Endothelial cell of umbilical vein (primary cell): ENCODE data around the gene TIMM10B. TPM values are rescaled to one million over a fixed set of nuclear protein-coding genes. Genes with fewer than 3 reads are reported as not detected.

Experiments
- BruUV-seq: library from RNA; stranded (reverse); fragments of 400-500 nt; replicated peaks from 2 replicates; lab custom pipeline; 2021; lab: Mats Ljungman, UMichigan
- CTCF ChIA-PET: fragments of 300-600, 350-600 bp; sonication (Branson Sonifier 250); formaldehyde crosslinking; loops from one replicate; lab custom pipeline; 2021; ENCODE audit warnings: antibody characterized with exemption, inconsistent platforms; lab: Charles Lee
- POLR2A ChIA-PET: fragments of 300-600, 350-600 bp; sonication (Branson Sonifier 250); formaldehyde crosslinking; loops from one replicate; lab custom pipeline; 2021; ENCODE audit warnings: antibody characterized with exemption, inconsistent platforms; lab: Charles Lee
- DNase-seq: peaks from one replicate; pipeline ENCODE4 v3.0.0-alpha.2; 2011; ENCODE audit warnings: low read depth, low spot score
- FAIRE-seq: peaks from 2 replicates; lab custom pipeline; 2011; peaks lifted over from hg19 to GRCh38; lab: Jason Lieb, UNC
- H2AFZ ChIP-seq: 2 replicates; pipeline ENCODE4 v1.6.0; 2012; ENCODE audit warnings: low read depth, low read length, control low read depth, inconsistent platforms
- H3K27ac ChIP-seq: 2 replicates; pipeline ENCODE4 v1.5.1; 2011; ENCODE audit warnings: low read depth, mild to moderate bottlenecking, control low read depth, low read length, moderate library complexity; ENCODE audit not compliant: insufficient read depth
- H3K27me3 ChIP-seq, 2 experiments: 2 replicates each; pipeline versions ENCODE4 v1.6.0 to v1.6.1; 2011; ENCODE audit warnings: low read length in 2 of 2, mixed read lengths in 1 of 2; ENCODE audit not compliant: control insufficient read depth in 2 of 2, insufficient read depth in 2 of 2
- H3K36me3 ChIP-seq, 2 experiments: 2 replicates in 1 of 2; 3 replicates in 1 of 2; pipeline ENCODE4 v1.5.1; 2011; ENCODE audit warnings: low read length in 2 of 2, mild to moderate bottlenecking in 1 of 2, moderate library complexity in 1 of 2; ENCODE audit not compliant: control insufficient read depth in 2 of 2, insufficient read depth in 2 of 2; ENCODE audit errors: extremely low read depth in 1 of 2
- H3K4me1 ChIP-seq: 3 replicates; pipeline ENCODE4 v1.5.1; 2011; ENCODE audit warnings: mild to moderate bottlenecking, low read length; ENCODE audit not compliant: control insufficient read depth, insufficient read depth; ENCODE audit errors: extremely low read depth
- H3K4me2 ChIP-seq: 2 replicates; pipeline ENCODE4 v1.6.1; 2011; ENCODE audit warnings: low read length, control low read depth, mixed read lengths; ENCODE audit not compliant: insufficient read depth
- H3K4me3 ChIP-seq, 3 experiments: fragments of 200-600 bp in 1 of 3; sonication (generic), shearing (Covaris generic) in 1 of 3; replicated peaks in 1 of 3; 2 replicates each; pipeline ENCODE4 v1.5.1; 2011 to 2016; ENCODE audit warnings: control low read depth in 3 of 3, low read length in 3 of 3, mild to moderate bottlenecking in 2 of 3, inconsistent platforms in 1 of 3, low read depth in 1 of 3, moderate library complexity in 1 of 3; ENCODE audit not compliant: insufficient read depth in 1 of 3
- H3K79me2 ChIP-seq: 2 replicates; pipeline ENCODE4 v1.6.0; 2012; ENCODE audit warnings: low read length, inconsistent platforms; ENCODE audit not compliant: control insufficient read depth, insufficient read depth
- H3K9ac ChIP-seq: replicated peaks from 2 replicates; pipeline ENCODE3; 2011; ENCODE audit warnings: low read length, control low read depth; ENCODE audit not compliant: insufficient read depth; ENCODE audit errors: extremely low read depth
- H3K9me1 ChIP-seq: replicated peaks from 3 replicates; pipeline ENCODE4 v1.6.0; 2011; ENCODE audit warnings: mild to moderate bottlenecking, low read length; ENCODE audit not compliant: control insufficient read depth, insufficient read depth; ENCODE audit errors: extremely low read depth
- H3K9me3 ChIP-seq: replicated peaks from 2 replicates; pipeline ENCODE4 v1.5.1; 2012; ENCODE audit warnings: low read length, inconsistent platforms; ENCODE audit not compliant: control insufficient read depth, insufficient read depth
- H4K20me1 ChIP-seq: replicated peaks from 2 replicates; pipeline ENCODE3; 2011; ENCODE audit warnings: mild to moderate bottlenecking, low read length; ENCODE audit not compliant: control insufficient read depth, insufficient read depth; ENCODE audit errors: extremely low read depth
- CTCF ChIP-seq, 2 donors: IDR thresholded peaks; 1 replicate in 1 of 2; 2 replicates in 1 of 2; pipeline ENCODE4 v1.5.1; 2011; ENCODE audit warnings: low read length in 2 of 2, mild to moderate bottlenecking in 2 of 2, moderate library complexity in 2 of 2, control low read depth in 1 of 2, inconsistent platforms in 1 of 2, low read depth in 1 of 2; ENCODE audit not compliant: insufficient read depth in 1 of 2; ENCODE audit errors: extremely low read depth in 1 of 2
- EZH2 ChIP-seq: IDR thresholded peaks from 2 replicates; pipeline ENCODE4 v1.6.1; 2012; ENCODE audit warnings: borderline replicate concordance, low read depth, mild to moderate bottlenecking, moderate library complexity, low read length, inconsistent platforms; ENCODE audit not compliant: severe bottlenecking
- FOS ChIP-seq: IDR thresholded peaks from 2 replicates; pipeline ENCODE4 v1.6.1; 2011; ENCODE audit warnings: mild to moderate bottlenecking, low read length, moderate library complexity, borderline replicate concordance; ENCODE audit not compliant: insufficient read depth
- GATA2 ChIP-seq: IDR thresholded peaks from 2 replicates; pipeline ENCODE4 v1.7.0; 2011; ENCODE audit warnings: low read depth, mild to moderate bottlenecking, moderate library complexity, mixed read lengths, low read length; ENCODE audit not compliant: insufficient read length, insufficient read depth
- JUN ChIP-seq: IDR thresholded peaks from 2 replicates; pipeline ENCODE4 v1.6.1; 2011; ENCODE audit warnings: borderline replicate concordance, low read depth; ENCODE audit not compliant: insufficient read length, insufficient read depth
- MAX ChIP-seq: IDR thresholded peaks from 2 replicates; pipeline ENCODE4 v1.6.1; 2011; ENCODE audit not compliant: insufficient read depth, insufficient read length
- MYC ChIP-seq: IDR thresholded peaks from one replicate; pipeline ENCODE4 v1.6.1; 2011; ENCODE audit warnings: mild to moderate bottlenecking, low read depth, low read length
- POLR2A ChIP-seq: IDR thresholded peaks from 2 replicates; pipeline ENCODE4 v1.6.1; 2012; ENCODE audit warnings: low read depth, mild to moderate bottlenecking, control low read depth, low read length
- POLR2AphosphoS5 ChIP-seq: IDR thresholded peaks from 2 replicates; pipeline ENCODE4 v1.6.1; 2012; ENCODE audit warnings: low read depth, mild to moderate bottlenecking, control low read depth, low read length, moderate library complexity; ENCODE audit not compliant: insufficient read depth
- dilution Hi-C: fragments of 300-500 bp; cut with MboI; formaldehyde crosslinking; loops from one replicate; pipeline ENCODE4 v1.15.0; 2019; ENCODE audit warnings: low sequenced_read_pairs; ENCODE audit not compliant: extremely low pct_ligation_motif_present
- intact Hi-C: fragments of 100-400 bp; cut with micrococcal nuclease; formaldehyde crosslinking; loops from one replicate; pipeline ENCODE4 v1.10.0; 2022
- polyA plus RNA-seq, 4 experiments: library from polyadenylated mRNA; depleted of rRNA in 3 of 4; stranded (reverse) in 3 of 4; unstranded in 1 of 4; fragments of >200 nt; gene quantifications; 2 replicates each; pipeline versions ENCODE4 v1.2.1 to v1.2.3, GENCODE V29; 2011 to 2012; ENCODE audit warnings: missing spikeins in 1 of 4
- total RNA-seq: library from RNA; stranded (reverse); gene quantifications from 2 replicates; pipeline ENCODE4 v1.2.3, GENCODE V29; 2021

Gene TIMM10B
- total and polyA plus RNA-seq, 2 donors (not counting 3 experiments of a cell fraction or from before 2014, with no cell fraction given): 31.3 to 36.5 TPM

GRCh38 chr11:6498544-6498943 lies 17.2 kb downstream of the TIMM10B start:
- Histone ChIP-seq H4K20me1 (no peaks in the 10 kb centered on the region), H2AFZ (no peak overlapping the region), H3K9me1 (no peaks in the 10 kb centered on the region), H3K27me3 (no peaks in the 10 kb centered on the region), H3K9me3 (no peaks in the 10 kb centered on the region), H3K4me2 (no peak overlapping the region), H3K79me2 (no peaks in the 10 kb centered on the region), H3K9ac (no peak overlapping the region), H3K4me3 (no peak overlapping the region), H3K27ac (no peak overlapping the region), H3K36me3 (peaks cover 0 to 2% of the 10 kb centered on the region in 2 experiments), H3K4me1 (no peaks in the 10 kb centered on the region)
- DNase-seq (no peak), FAIRE-seq (no peak)
- ChIA-PET CTCF (interaction anchor here (1.1 to 3.1 kb wide), 5 partner anchors 33 to 119 kb away, joined by 3 to 9 read pairs (median 5); no protein-coding TSS in a partner anchor), POLR2A (no interaction called here)
- TF ChIP-seq JUN: no peak
- no peak for TF ChIP-seq MAX
- no peak for TF ChIP-seq FOS
- no peak for TF ChIP-seq EZH2
- no peak for TF ChIP-seq POLR2AphosphoS5
- TF ChIP-seq GATA2: no peak
- TF ChIP-seq POLR2A: no peak
- no peak for TF ChIP-seq MYC
- TF ChIP-seq CTCF (IDR thresholded peaks at IDR 0.05; ENCODE audit: extremely low read depth in 1 of 2, insufficient read depth in 1 of 2, low read depth in 1 of 2, low read length in 2 of 2): no peak
- intact Hi-C loops (no loop called here), dilution Hi-C loops (no loop called here)
- no TSS peak for BruUV-seq
